ENCODE measurements around the gene KIF2B.

DNA sequence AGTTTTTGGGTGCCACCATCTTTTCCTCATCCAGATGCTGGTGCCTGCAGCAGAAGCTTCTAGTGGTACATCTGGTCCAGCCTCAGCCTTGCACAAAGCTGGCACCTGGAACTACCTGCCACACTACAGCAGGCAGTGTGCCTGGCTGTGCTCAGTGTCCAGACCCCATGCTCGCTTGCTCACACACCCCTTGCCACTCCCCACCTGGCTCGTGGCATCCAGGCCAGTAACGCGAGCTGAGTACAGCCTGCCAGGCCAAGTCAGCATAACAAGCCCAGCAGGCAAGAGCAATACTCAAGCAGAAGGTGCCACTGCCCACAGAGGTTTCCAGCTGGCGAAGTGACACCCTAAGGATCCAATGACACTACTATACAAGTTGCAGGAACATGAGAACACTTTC is 29.7 kb upstream of the KIF2B start:
- TF ChIP-seq NRF1 (conservative IDR thresholded peaks at IDR 0.05 in 1 of 2, IDR thresholded peaks at IDR 0.05 in 1 of 2) (no peak), RFX1 (IDR thresholded peaks at IDR 0.05) (no peak), ATF1 (CRISPR knock-in tag; IDR thresholded peaks at IDR 0.05) (no peak), ATF1 (tag; IDR thresholded peaks at IDR 0.05) (no peak), L3MBTL2 (IDR thresholded peaks at IDR 0.05) (no peak), RCOR1 (IDR thresholded peaks at IDR 0.05; ENCODE audit: borderline replicate concordance in 1 of 2, low read depth in 2 of 2, low read length in 2 of 2) (no peak), ZNF274 (IDR thresholded peaks at IDR 0.05; ENCODE audit: borderline replicate concordance, low read depth, low read length) (no peak), PCBP1 (IDR thresholded peaks at IDR 0.05; ENCODE audit: low read depth, low read length, poor library complexity, severe bottlenecking) (no peak), RAD21 (CRISPR knock-in tag; conservative IDR thresholded peaks at IDR 0.05 in 1 of 2, IDR thresholded peaks at IDR 0.05 in 1 of 2) (no peak), EZH2 (IDR thresholded peaks at IDR 0.05; ENCODE audit: borderline replicate concordance, low read depth, low read length) (no peak), POLR3A (IDR thresholded peaks at IDR 0.05; ENCODE audit: borderline replicate concordance, extremely low read depth, insufficient read depth, insufficient read length) (no peak), BHLHE40 (IDR thresholded peaks at IDR 0.05; ENCODE audit: low read length) (no peak)
- TF ChIP-seq, protein P1, sequence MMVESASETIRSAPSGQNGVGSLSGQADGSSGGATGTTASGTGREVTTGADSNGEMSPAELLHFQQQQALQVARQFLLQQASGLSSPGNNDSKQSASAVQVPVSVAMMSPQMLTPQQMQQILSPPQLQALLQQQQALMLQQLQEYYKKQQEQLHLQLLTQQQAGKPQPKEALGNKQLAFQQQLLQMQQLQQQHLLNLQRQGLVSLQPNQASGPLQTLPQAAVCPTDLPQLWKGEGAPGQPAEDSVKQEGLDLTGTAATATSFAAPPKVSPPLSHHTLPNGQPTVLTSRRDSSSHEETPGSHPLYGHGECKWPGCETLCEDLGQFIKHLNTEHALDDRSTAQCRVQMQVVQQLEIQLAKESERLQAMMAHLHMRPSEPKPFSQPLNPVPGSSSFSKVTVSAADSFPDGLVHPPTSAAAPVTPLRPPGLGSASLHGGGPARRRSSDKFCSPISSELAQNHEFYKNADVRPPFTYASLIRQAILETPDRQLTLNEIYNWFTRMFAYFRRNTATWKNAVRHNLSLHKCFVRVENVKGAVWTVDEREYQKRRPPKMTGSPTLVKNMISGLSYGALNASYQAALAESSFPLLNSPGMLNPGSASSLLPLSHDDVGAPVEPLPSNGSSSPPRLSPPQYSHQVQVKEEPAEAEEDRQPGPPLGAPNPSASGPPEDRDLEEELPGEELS (CRISPR knock-in tag; IDR thresholded peaks at IDR 0.05; ENCODE audit: borderline replicate concordance) = no peak
- TF ChIP-seq, protein P2, sequence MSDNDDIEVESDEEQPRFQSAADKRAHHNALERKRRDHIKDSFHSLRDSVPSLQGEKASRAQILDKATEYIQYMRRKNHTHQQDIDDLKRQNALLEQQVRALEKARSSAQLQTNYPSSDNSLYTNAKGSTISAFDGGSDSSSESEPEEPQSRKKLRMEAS (CRISPR knock-in tag; IDR thresholded peaks at IDR 0.05) = no peak
- TF ChIP-seq, protein P3, sequence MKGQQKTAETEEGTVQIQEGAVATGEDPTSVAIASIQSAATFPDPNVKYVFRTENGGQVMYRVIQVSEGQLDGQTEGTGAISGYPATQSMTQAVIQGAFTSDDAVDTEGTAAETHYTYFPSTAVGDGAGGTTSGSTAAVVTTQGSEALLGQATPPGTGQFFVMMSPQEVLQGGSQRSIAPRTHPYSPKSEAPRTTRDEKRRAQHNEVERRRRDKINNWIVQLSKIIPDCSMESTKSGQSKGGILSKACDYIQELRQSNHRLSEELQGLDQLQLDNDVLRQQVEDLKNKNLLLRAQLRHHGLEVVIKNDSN (CRISPR knock-in tag; IDR thresholded peaks at IDR 0.05) = no peak

All from K562 (cell line).